Esophagus muscularis mucosa (tissue), 3 donors: ENCODE results near the gene PTPRS.

Source experiments
- CTCF ChIP-seq, 3 experiments: fragments of 200-600 bp in 2 of 3; fragments of 450-650 bp in 1 of 3; sonication (generic) in 2 of 3; IDR thresholded peaks; one replicate each; pipeline ENCODE4 v1.5.1; 2017 to 2019; ENCODE audit warnings: antibody characterized with exemption in 3 of 3, mild to moderate bottlenecking in 2 of 3, moderate library complexity in 1 of 3
- POLR2A ChIP-seq: fragments of 450-650 bp; IDR thresholded peaks from one replicate; pipeline ENCODE4 v1.6.1; 2017; ENCODE audit warnings: antibody characterized with exemption, moderate library complexity, mild to moderate bottlenecking, low read depth

- TF ChIP-seq CTCF (IDR thresholded peaks at IDR 0.05): no peak
- TF ChIP-seq POLR2A: no peak
These were observed 822 bp upstream of the PTPRS start for GRCh38 chr19:5341448-5341820.
